Measurements from ENCODE around the gene DISC1.
A peak's percentile ranks its signal among the peaks of the same experiment; 100 is the strongest.

Gene DISC1

DNA sequence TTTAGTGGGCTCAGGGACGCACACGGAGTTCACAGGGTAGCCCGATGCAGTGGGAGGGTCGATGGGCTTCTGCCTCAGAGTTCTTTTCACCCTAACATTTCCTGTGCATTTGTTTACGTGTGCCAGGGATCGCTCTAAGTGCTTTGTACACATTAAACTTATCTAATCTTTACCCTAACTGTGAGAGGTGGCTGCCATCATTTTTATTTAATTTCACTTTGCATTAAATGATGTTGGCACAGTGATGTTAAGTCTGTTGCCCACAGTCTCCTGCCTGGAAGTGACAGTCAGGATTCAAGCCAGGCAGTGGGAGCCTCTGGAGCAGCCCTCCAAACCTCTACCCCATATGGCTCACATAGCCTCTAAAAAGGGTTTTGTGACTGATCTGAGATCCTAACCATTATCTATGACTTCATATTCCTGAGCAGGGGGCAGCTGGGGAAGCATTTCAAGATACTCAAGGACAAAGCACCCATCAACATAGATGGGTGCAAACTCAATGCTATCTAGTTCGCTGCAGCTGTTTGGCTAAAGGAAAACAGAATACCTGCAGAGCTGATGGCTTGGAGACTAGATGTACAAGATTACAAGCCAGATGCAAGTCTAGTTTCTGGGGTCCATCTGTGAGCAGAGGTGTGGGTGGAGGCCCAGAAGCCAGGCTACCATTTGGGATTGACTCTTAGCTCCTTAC is 303.8 kb downstream of the DISC1 start:
- peaks cover 35% of the 10 kb centered on the region for H3K4me1 Mint-ChIP-seq
- no peaks in the 10 kb centered on the region for H3K9me3 Mint-ChIP-seq
- H3K36me3 Mint-ChIP-seq (ENCODE audit: low read depth), result no peaks in the 10 kb centered on the region

DNA sequence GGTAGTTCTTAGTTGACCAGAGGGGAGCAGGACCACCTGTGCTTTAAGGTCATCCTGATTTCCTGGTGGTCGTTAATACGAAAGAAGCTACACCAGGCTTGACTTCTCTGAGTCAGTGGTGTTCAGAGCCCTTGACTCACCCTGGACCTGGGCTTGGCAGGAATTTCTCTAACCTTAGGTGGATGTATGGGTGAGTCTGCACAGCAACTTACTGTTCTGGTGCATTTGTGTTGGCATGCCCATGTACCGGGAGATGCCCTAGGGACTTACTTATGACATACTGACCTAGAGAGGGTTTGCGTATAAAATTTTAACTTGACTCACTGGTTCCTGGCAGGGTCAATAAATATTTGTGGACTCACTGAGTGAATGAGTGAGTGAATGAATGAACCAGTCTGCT is 304.6 kb downstream of the DISC1 start:
- Mint-ChIP-seq H3K36me3 (ENCODE audit: low read depth) (no peaks in the 10 kb centered on the region), H3K27me3 (ENCODE audit: low read depth) (peaks cover 25% of the 10 kb centered on the region), H3K27ac (no peak overlapping the region), H3K9me3 (no peaks in the 10 kb centered on the region), H3K4me1 (peaks cover 39% of the 10 kb centered on the region), H3K4me3 (no peak overlapping the region)
- TF ChIP-seq CTCF (IDR thresholded peaks at IDR 0.05; ENCODE audit: unreplicated experiment in 3 of 3), result no peak

More for the DNA sequence above, 303.8 kb downstream of the DISC1 start:
- Mint-ChIP-seq H3K4me3 (no peak overlapping the region), H3K27me3 (ENCODE audit: low read depth) (peaks cover 22% of the 10 kb centered on the region), H3K27ac (peak overlapping the region; percentile 17 to 83 (median 33))
- TF ChIP-seq CTCF (IDR thresholded peaks at IDR 0.05; ENCODE audit: unreplicated experiment in 3 of 3), result no peak

- no peaks in the 10 kb centered on the region for H3K36me3 Mint-ChIP-seq (ENCODE audit: low read depth)
- H3K9me3 Mint-ChIP-seq, result no peaks in the 10 kb centered on the region
- peak; percentile 23 to 45 (median 34) for TF ChIP-seq CTCF (IDR thresholded peaks at IDR 0.05; ENCODE audit: unreplicated experiment in 3 of 3)
- peaks cover 47% of the 10 kb centered on the region for H3K4me1 Mint-ChIP-seq
- H3K27me3 Mint-ChIP-seq (ENCODE audit: low read depth), result peaks cover 30% of the 10 kb centered on the region
- no peak overlapping the region for H3K4me3 Mint-ChIP-seq
- no peak overlapping the region for H3K27ac Mint-ChIP-seq
Measured at GRCh38 chr1:231931846-231932454, 305.4 kb downstream of the DISC1 start.

DNA sequence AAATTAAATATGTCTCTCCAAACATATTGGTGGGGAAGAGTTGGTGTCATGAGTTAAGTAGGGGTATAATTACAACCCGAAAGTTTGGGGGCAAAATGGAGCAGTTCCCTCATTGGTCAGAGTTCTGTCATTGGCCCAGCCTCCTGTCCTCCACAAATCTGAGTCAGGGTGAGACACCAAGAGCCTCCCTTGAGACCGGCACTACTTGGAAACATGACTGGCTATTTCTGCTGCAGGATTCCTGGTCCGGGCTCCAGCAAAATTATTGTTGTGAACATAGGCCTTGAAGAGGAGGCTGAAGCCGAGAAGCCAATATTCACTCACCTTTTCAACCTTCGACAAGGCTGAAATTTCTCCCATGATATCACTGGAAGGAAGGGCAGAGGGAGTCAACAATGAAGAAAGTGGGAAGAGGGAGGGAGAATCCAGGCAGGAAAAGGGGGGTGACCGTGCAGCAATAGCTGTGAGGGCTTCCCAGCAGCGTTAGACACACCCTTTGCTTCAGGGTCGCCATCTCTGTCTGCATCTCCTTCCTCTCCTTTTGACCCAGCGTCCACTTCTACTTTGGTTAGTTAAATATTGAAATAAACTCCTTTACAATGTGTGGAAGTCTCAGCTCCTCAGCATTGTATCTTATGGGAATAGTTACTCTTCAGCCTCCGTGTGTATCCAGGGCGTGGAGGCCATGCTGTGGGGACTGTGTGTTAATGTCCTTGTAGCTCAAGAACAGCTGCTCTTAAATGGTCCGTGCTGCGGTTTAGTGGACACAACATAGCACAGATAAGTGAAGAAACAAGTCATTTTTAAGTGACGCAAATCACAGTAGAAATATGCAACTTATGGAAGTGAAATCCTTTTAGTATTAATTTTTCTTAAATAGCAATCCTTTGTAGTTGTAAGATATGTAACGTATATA is 307.4 kb downstream of the DISC1 start:
- Mint-ChIP-seq H3K27me3 (ENCODE audit: low read depth) (peaks cover 37% of the 10 kb centered on the region), H3K27ac (peak overlapping the region; percentile 3 to 64 (median 18)), H3K9me3 (no peaks in the 10 kb centered on the region), H3K36me3 (ENCODE audit: low read depth) (no peaks in the 10 kb centered on the region), H3K4me1 (peaks cover 53% of the 10 kb centered on the region), H3K4me3 (no peak overlapping the region)
- TF ChIP-seq CTCF (IDR thresholded peaks at IDR 0.05; ENCODE audit: unreplicated experiment in 3 of 3), result no peak

DNA sequence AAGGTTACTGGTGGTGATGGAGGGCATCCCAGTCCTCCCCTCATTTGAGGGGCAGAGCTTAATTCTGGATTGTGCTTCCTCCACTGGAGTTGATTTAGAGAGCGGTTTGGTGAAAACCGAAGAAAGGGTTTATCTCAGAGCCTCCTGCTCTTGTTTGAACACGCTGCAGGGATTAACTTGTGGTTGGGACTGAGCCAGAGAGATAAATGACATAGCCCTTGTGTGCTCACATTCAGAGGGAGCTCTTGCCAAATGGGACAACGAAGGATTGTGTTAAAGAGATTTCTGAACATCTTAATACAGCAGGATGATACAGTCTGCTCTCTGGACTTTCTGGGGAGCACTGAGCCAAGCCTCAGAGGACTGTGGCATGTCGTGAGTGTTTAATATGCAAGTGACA is 308.2 kb downstream of the DISC1 start:
- Mint-ChIP-seq H3K27me3 (ENCODE audit: low read depth) (peaks cover 32% of the 10 kb centered on the region), H3K9me3 (peaks cover 3% of the 10 kb centered on the region), H3K4me1 (peaks cover 45% of the 10 kb centered on the region), H3K27ac (peak overlapping the region; percentile 18 to 33 (median 18)), H3K4me3 (peak overlapping the region in 1 of 3 experiments; percentile 25), H3K36me3 (ENCODE audit: low read depth) (no peaks in the 10 kb centered on the region)
- no peak for TF ChIP-seq CTCF (IDR thresholded peaks at IDR 0.05; ENCODE audit: unreplicated experiment in 3 of 3)

All from nephron (organoid).